GM18498 (cell line): ENCODE data around the gene B3GALT4.
A peak's percentile ranks its signal among the peaks of the same experiment; 100 is the strongest.

ENCODE experiments used
- ATAC-seq: cut with Tn5 transposase; IDR thresholded peaks from one replicate; pipeline ENCODE4 v1.9.1; 2021; ENCODE audit warnings: mild to moderate bottlenecking, moderate library complexity; ENCODE audit not compliant: unreplicated experiment

The B3GALT4 gene

DNA sequence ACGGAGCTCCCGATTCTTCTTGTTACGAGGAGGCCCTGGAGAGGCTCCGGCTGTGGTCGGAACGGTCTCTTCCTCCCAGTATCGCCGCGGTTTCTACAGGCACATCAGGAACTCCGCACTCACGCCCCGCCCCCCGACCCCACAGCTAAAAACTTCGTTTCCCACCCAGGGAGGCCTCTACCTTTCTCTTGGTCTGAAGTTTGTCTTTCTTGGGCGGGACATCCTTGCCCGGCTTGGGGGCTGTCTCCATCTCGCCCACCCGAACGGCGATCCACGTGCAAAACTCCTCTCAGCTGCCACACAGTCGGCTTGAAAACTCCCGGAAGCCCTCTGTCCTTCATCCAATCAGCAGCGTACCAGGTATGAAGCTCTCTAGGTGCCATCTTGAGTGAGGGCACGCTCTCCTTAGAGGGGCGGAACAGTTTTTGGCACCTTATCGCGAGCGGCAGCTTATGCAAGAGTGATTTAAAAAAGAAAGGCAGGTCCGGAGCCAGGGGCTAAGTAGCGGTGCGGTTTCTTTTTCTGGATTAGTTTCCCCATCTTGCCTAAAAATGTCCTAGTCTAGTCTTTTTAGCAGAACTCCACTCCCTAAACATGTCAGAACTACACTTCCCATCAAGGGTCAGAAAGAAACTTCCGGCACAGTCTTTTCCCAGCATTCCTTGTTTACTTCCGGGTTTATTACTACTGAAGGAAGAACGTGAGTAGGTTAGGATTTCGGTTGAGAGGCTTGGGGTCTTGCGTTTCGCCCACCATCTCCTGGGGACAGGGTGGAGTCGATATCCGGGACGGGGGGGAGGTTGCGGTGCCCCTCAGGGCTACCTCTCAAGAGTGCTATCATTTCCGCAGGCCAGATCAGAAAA, 12.2 kb downstream of the B3GALT4 start, which contains the start of the genes PFDN6 and WDR46:
Gene PFDN6 (plus strand): TSS at position 681 of the 863 bp plus-strand sequence. CDS start 256 bp downstream, outside the sequence.
Gene WDR46 (minus strand): TSS at position 319 of the 863 bp plus-strand sequence. CDS start 69 bp downstream, at position 250.
- ATAC-seq, result peak; percentile 91

- no peak for ATAC-seq
These were observed 12.9 kb downstream of the B3GALT4 start for GRCh38 chr6:33289784-33290315.

DNA sequence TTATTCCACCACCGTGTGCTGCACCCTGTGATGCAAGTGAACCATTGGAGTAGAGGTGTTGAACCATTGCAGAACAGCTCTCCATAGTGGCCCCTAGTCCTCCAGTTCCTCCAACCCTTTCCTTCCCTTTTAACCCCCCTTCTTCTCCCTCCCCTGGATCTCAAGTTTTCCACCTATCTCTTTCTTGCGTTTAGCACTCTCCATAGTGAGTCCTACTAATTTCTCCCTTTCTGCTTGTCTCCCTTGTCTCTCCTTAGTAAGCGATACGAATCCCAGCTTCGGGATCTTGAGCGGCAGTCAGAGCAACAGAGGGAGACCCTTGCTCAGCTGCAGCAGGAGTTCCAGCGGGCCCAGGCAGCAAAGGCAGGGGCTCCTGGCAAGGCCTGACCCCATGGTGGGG, 13.5 kb downstream of the B3GALT4 start:
- ATAC-seq, result no peak

DNA sequence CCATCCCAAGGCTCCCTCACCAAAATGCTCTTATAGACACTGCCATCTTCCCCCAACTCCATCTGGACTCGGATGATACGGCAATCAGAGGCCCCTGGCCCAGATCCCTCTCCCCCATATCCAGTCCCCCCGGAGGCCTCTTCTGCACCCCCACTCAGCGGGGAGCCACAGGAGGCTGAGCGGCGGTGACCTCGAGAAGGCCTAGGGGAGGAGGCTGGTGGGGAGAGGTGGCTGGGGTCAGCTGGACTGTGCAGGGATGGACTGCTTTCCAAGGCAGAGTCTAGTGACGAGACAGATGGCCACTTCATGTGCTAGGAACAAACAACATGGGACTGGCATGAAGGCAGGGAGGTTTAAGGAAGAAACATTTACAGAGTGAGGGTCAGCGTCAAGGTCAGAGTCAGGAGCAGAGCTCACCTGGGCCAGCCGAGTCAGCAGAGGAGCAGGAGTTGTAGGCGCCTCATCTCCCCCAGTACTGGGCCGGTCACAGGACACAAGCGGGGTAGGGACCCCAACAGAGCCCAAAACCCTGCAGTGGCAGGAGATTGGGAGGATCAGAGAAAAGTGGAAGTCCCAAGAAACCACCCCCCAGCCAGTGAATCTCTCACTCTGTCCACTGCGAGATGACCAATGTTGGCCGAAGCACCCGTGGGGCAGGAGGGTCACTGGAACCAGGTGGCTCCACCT, 16.2 kb downstream of the B3GALT4 start:
- no peak for ATAC-seq

GRCh38 chr6:33294086-33294823, 17.3 kb downstream of the B3GALT4 start:
- ATAC-seq, result no peak

DNA sequence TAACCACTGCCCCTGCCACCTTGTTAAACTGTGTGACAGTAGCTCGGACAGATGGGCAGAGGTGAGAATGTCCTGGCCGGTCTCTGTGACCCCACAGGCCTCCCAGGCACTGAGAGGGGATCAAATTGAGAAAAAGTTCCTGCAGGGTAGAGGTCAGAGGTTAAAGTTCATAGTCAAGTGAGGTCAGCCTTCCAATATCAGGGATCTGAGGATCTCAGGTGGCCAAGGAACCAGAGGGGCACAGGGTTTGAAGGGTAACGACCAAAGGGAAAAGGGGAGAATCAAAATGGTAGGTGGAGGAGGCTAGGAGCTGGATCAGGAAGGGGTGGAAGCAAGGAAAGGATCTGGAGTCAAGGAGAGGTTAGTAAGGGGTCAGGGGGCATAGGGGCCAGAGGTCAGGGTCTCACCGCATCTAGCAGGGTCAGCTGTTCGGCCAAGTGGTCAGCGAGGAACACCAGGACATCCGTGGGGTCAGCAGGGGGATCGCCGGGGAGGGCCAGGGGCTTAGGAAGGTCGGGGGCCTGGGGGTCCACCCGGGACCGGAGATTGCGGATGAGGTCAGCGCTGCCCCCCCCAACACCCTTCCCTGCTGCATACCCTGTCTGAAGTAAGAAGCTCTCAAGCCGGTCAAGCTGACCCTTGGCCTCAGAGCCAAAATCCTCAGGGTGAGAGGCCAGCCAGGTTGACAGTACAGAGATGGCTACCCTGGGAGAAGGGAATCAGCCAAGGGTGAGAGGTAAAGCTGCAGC, 18.9 kb downstream of the B3GALT4 start:
- ATAC-seq, result no peak

DNA sequence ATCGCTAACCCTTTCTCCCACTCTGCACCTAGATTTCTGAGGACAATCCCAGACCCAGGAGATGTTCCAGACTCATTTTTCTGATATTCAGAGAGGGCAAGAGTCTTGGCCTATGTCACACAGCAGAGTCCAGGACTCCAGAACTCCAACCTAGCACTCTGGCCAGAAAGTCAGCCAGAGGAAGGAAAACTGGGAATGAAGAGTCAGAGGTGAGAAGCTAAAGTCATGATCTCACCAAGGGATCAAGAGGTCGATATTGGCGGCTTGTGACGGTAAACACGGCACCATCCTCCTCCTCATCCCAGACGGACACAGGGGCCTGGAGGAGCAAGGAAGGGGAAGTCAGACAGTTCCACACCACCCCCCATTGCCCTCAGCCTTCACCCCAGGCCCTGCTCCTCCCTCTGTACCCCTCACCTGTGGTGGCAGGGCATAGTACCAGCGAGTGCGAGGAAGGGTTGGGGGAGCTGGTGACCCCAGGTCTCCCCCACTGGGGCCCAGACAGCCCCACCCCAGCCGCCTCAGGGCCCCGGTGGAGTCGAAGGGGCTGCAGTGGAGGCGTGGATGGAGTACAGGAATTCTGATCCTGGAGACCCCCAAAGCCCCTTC, 20.0 kb downstream of the B3GALT4 start:
- ATAC-seq, result no peak

DNA sequence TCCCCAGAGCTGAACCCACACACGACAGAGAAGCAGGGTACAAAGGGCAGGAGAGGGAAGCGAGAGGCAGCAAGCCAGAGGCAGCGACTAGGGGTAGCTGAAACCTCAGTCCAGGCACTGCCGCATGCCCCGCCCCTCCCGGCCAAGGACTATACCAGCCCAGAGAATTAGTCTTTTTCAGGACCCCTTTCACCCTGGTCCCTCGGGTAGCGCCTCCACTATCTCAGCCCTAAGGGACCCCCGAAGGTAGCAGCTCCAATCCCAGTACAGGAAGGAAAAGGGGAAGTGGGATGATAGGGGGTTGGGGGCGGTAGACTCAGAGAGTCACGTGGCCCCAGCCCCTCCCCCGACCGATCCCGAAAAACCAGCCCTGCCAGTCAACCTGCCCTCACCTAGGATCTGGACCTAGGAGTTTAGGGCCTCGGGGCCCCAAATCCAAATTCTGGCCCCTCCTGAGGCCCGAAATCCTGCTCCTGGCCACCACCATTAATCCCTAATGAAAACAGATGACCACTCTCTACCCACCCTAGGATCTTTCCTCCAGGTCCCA, 20.6 kb downstream of the B3GALT4 start:
- ATAC-seq, result no peak

GRCh38 chr6:33297956-33298772, 21.2 kb downstream of the B3GALT4 start:
- ATAC-seq, result no peak

DNA sequence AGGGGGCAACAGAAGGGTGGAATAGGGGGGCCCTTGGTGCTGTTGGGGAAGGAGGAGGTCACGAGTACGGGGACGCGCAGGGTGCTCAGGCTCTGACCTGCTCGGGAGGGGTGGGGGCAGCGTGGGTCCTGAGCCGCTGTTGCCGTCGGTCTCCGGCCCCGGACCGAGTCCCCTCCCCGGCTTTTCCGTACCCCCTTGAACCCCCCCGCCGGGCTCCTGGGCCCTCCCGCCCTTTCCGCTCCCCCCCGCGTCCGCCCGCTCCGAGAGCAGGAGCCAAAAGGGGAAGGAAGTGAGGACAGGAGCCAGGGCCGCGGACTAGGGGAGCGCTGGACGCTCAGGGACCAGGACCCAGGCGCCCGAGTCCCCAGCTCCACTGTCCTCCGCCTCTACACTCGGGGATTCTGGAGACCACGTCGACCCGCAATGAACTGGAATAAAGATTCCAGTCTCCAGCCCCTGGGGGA, 21.9 kb downstream of the B3GALT4 start, which contains the start of gene RGL2:
Gene RGL2 (minus strand): TSS at position 170 of the 464 bp plus-strand sequence. CDS start 332 bp downstream, outside the sequence.
- ATAC-seq, result peak; percentile 22

- ATAC-seq, result peak; percentile 76
These were observed 22.5 kb downstream of the B3GALT4 start for GRCh38 chr6:33299237-33299944.

DNA sequence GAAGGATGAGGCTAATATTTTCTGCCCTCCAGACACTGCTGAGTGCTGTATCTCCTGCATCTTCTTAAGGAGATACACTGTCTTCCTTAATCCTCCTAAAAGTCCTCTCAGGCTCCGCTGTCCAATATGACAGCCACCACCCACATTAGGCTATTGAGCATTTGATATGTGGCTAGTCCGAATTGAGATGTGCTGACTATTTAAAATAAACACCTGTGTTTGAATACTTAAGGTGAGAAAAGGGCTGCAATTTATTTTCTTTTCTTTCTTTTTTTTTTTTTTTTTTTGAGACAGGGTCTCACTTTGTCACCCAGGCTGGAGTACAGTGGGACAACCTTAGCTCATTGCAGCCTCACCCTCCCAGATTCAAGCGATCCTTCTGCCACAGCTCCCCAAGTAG, 25.0 kb downstream of the B3GALT4 start:
- ATAC-seq, result no peak

- ATAC-seq, result no peak
These were observed 27.3 kb downstream of the B3GALT4 start for GRCh38 chr6:33304216-33304615.

DNA sequence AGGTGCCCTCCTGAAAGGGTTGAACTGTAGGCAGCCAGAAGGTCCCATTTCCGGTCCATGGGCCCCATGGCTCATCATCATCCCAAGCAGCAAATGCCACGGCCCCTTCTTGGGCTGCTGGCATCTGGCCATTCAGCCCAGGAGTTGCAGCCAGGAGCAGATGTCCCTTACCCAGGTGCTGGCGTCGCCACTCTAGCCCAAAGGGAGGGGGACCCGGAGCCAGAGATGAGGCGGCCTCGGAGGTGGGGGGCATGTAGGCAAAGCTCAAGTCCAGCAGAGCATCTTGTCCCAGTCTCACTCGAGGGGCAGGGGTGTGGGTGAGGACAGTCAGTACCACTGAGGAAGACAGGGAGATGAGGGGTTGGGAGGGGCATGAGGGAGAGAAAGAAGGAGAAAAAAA, 28.1 kb downstream of the B3GALT4 start:
- no peak for ATAC-seq

GRCh38 chr6:33306356-33306755, 29.4 kb downstream of the B3GALT4 start:
- no peak for ATAC-seq

DNA sequence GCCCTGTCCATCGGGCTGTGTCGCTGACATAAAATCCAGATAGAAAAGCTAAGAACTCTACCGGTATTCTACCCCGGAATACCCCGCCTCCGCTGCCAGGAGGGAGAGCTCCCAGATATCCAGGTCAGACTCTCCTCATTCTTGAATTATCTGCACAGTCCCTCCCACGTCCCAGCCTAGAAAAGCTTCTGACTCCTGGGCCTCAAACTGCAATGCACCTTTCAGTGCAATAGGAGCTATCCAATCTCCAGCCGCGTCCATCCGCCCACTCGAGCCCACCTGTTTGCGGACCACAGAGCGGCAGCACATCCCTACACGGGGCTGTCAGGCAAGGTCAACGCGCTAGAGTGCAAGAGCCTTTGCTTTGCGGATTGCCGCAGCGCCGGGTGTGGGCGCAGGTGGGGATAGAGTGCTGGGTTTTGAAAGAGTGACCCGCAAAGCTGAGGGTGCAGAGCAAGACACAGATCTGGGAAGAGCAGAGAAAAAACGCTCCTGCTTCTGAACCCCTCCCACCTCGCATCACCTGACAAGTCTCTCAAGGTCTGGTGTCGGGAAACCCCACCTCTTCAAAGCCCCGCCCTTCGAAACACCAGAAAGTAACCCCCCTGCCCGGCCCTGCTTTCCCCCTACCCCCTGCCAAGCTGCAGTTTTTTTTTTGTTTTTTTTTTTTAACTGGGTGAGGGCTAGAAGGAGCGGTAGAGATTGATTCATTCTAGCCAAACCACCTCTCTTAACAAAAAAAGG, 35.6 kb downstream of the B3GALT4 start:
- peak; percentile 23 for ATAC-seq

DNA sequence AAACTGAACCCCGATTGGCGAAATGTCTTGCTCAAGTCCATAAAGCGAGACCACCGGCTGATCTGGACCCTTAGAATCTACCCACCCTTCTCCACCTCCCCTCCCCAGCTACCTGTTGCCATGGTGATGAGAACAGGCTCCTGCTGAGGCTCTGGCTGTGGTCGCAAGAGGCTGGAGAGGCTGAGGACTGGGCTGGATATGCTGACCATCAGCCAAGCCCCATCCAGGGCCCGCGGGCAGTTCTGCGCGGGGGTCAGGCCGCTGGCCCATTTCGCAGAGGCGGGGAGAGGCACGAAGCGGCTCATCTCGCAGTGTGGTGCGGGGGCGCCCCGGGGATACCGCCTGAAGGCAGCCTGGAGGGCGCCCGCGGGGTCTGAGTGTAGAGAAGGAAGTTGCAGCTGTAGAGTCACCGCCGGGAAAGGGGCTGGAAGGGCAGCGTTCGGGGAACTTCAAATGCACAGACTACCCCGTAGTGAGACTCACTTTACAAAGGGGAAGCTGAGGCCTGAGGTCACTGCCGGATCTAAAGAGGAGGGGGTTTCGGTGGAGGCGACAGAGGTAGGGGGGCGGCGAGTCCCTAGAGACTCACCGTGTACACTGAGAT, 36.3 kb downstream of the B3GALT4 start:
- peak; percentile 1 for ATAC-seq
